HCT116 (cell line): Measurements from ENCODE around the gene CNTNAP5. TPM values are rescaled to one million over a fixed set of nuclear protein-coding genes. Genes with fewer than 3 reads are reported as not detected.

Source experiments
- ATAC-seq: fragments of 200-7000 bp; cut with Tn5 transposase; 2 replicates; pipeline ENCODE4 v1.9.1; 2020; ENCODE audit warnings: mild to moderate bottlenecking, moderate library complexity
- BruUV-seq: library from RNA; stranded (reverse); fragments of 400-500 nt; replicated peaks from 2 replicates; lab custom pipeline; 2021; lab: Mats Ljungman, UMichigan
- CTCF ChIA-PET: fragments of 300-600 bp; sonication (Branson Sonifier 250); formaldehyde crosslinking; loops from one replicate; lab custom pipeline; 2021; ENCODE audit warnings: antibody characterized with exemption; lab: Charles Lee
- POLR2A ChIA-PET: fragments of 300-600, 350-600 bp; sonication (Branson Sonifier 250); formaldehyde crosslinking; loops from one replicate; lab custom pipeline; 2021; ENCODE audit warnings: antibody characterized with exemption; lab: Charles Lee
- RAD21 ChIA-PET, 2 experiments: fragments of 300-600 bp; sonication (Branson Sonifier 250); formaldehyde crosslinking; loops; one replicate each; lab custom pipeline; 2023; ENCODE audit warnings: low total read pairs in 2 of 2; ENCODE audit not compliant: uncharacterized antibody in 2 of 2, unreplicated experiment in 2 of 2, low non-redundant PET in 1 of 2; lab: Charles Lee
- DNase-seq: peaks from one replicate; pipeline ENCODE4 v3.0.0-alpha.2; 2010; ENCODE audit warnings: low read depth, low spot score
- H2AFZ ChIP-seq: fragments of 200-600 bp; shearing (Covaris generic), sonication (generic); 2 replicates; pipeline ENCODE4 v1.6.1; 2017; ENCODE audit warnings: low read depth, mixed run types, mixed read lengths, antibody characterized with exemption, low read length; ENCODE audit not compliant: poor library complexity, severe bottlenecking
- H3K27ac ChIP-seq: 2 replicates; pipeline ENCODE4 v1.5.1; 2012; ENCODE audit warnings: low read depth, low read length
- H3K27me3 ChIP-seq: fragments of 200-600 bp; sonication (generic); 2 replicates; pipeline ENCODE4 v1.6.1; 2016; ENCODE audit warnings: mixed run types, low read length, mixed read lengths; ENCODE audit not compliant: insufficient read depth
- H3K36me3 ChIP-seq, 2 experiments: fragments of 200-500 bp in 1 of 2; fragments of 200-600 bp in 1 of 2; sonication (Bioruptor generic) in 1 of 2; sonication (generic) in 1 of 2; 2 replicates each; pipeline versions ENCODE4 v1.5.1 to v1.6.1; 2014 to 2016; ENCODE audit warnings: low read length in 2 of 2, inconsistent platforms in 1 of 2, mixed read lengths in 1 of 2, mixed run types in 1 of 2; ENCODE audit not compliant: insufficient read depth in 2 of 2, control insufficient read depth in 1 of 2
- H3K4me1 ChIP-seq, 2 experiments: fragments of 200-600 bp in 1 of 2; sonication (generic) in 1 of 2; 2 replicates each; pipeline versions ENCODE4 v1.5.1 to v1.6.1; 2012 to 2017; ENCODE audit warnings: low read length in 2 of 2, inconsistent platforms in 1 of 2, mild to moderate bottlenecking in 1 of 2, mixed read lengths in 1 of 2, mixed run types in 1 of 2, moderate library complexity in 1 of 2; ENCODE audit not compliant: insufficient read depth in 2 of 2, control insufficient read depth in 1 of 2
- H3K4me2 ChIP-seq: fragments of 200-600 bp; sonication (generic); 2 replicates; pipeline ENCODE4 v1.6.1; 2017; ENCODE audit warnings: mixed run types, low read length, mixed read lengths
- H3K4me3 ChIP-seq, 2 experiments: fragments of 200-600 bp in 1 of 2; sonication (generic) in 1 of 2; replicated peaks in 1 of 2; 2 replicates each; pipeline ENCODE4 v1.5.1; 2011 to 2016; ENCODE audit warnings: low read length in 2 of 2, control low read depth in 1 of 2, low read depth in 1 of 2, mild to moderate bottlenecking in 1 of 2, mixed read lengths in 1 of 2, mixed run types in 1 of 2
- H3K79me2 ChIP-seq: fragments of 200-600 bp; sonication (generic); 2 replicates; pipeline ENCODE4 v1.6.1; 2017; ENCODE audit warnings: mild to moderate bottlenecking, mixed run types, low read length, moderate library complexity, mixed read lengths; ENCODE audit not compliant: insufficient read depth
- H3K9ac ChIP-seq: fragments of 200-600 bp; sonication (generic); 2 replicates; pipeline ENCODE4 v1.6.1; 2016; ENCODE audit warnings: low read length, mixed read lengths
- H3K9me2 ChIP-seq: fragments of 200-600 bp; sonication (generic), shearing (Covaris generic); 2 replicates; pipeline ENCODE4 v1.6.1; 2017; ENCODE audit warnings: mixed run types, mild to moderate bottlenecking, moderate library complexity; ENCODE audit not compliant: insufficient read depth
- H3K9me3 ChIP-seq, 2 experiments: fragments of 200-500 bp in 1 of 2; fragments of 200-600 bp in 1 of 2; sonication (Bioruptor generic) in 1 of 2; sonication (generic) in 1 of 2; 2 replicates each; pipeline ENCODE4 v1.6.1; 2014 to 2017; ENCODE audit warnings: low read length in 2 of 2, mixed read lengths in 2 of 2, inconsistent platforms in 1 of 2, low read depth in 1 of 2, mild to moderate bottlenecking in 1 of 2, mixed run types in 1 of 2, moderate library complexity in 1 of 2; ENCODE audit not compliant: control insufficient read depth in 1 of 2, insufficient read depth in 1 of 2
- H4K20me1 ChIP-seq: fragments of 200-600 bp; sonication (generic), shearing (Covaris generic); 2 replicates; pipeline ENCODE4 v1.6.1; 2017; ENCODE audit warnings: mixed run types, mild to moderate bottlenecking, moderate library complexity; ENCODE audit not compliant: insufficient read depth
- CEBPB ChIP-seq: IDR thresholded peaks from 2 replicates; pipeline ENCODE4 v1.6.1; 2012; ENCODE audit warnings: low read depth
- ELF1 ChIP-seq: IDR thresholded peaks from 2 replicates; pipeline ENCODE4 v1.6.1; 2012; ENCODE audit warnings: low read depth, borderline replicate concordance
- EZH2 ChIP-seq: fragments of 200-600 bp; sonication (generic); IDR thresholded peaks from 2 replicates; pipeline ENCODE4 v1.6.1; 2017; ENCODE audit warnings: antibody characterized with exemption, mixed run types
- EZH2phosphoT487 ChIP-seq: fragments of 200-600 bp; IDR thresholded peaks from 2 replicates; pipeline ENCODE4 v1.6.1; 2018; ENCODE audit warnings: antibody characterized with exemption, borderline replicate concordance
- FOSL1 ChIP-seq: IDR thresholded peaks from 2 replicates; pipeline ENCODE4 v1.6.1; 2012; ENCODE audit warnings: low read depth
- JUND ChIP-seq: IDR thresholded peaks from 2 replicates; pipeline ENCODE4 v1.6.1; 2012
- POLR2A ChIP-seq: IDR thresholded peaks from 2 replicates; pipeline ENCODE4 v1.7.0; 2011; ENCODE audit warnings: borderline replicate concordance; ENCODE audit not compliant: insufficient read depth, insufficient read length; ENCODE audit errors: extremely low read depth
- POLR2AphosphoS5 ChIP-seq: IDR thresholded peaks from 2 replicates; pipeline ENCODE4 v1.6.1; 2011; ENCODE audit warnings: mild to moderate bottlenecking, low read depth, low read length, moderate library complexity
- RAD21 ChIP-seq: IDR thresholded peaks from 2 replicates; pipeline ENCODE4 v1.6.1; 2012; ENCODE audit warnings: low read depth, mild to moderate bottlenecking
- SIN3A ChIP-seq: IDR thresholded peaks from 2 replicates; pipeline ENCODE4 v1.6.1; 2012; ENCODE audit warnings: low read depth
- SP1 ChIP-seq: IDR thresholded peaks from 2 replicates; pipeline ENCODE4 v1.6.1; 2012; ENCODE audit warnings: low read depth
- SRF ChIP-seq: IDR thresholded peaks from 2 replicates; pipeline ENCODE4 v1.6.1; 2012; ENCODE audit warnings: low read depth
- TCF7L2 ChIP-seq: IDR thresholded peaks from 2 replicates; pipeline ENCODE4 v1.7.0; 2011; ENCODE audit warnings: borderline replicate concordance, inconsistent platforms; ENCODE audit not compliant: insufficient read depth, insufficient read length; ENCODE audit errors: extremely low read depth
- ZBTB33 ChIP-seq: IDR thresholded peaks from 2 replicates; pipeline ENCODE4 v1.6.1; 2011; ENCODE audit warnings: mild to moderate bottlenecking, low read length, moderate library complexity; ENCODE audit not compliant: insufficient replicate concordance; ENCODE audit errors: extremely low read depth
- ZFX ChIP-seq: fragments of 450-650 bp; IDR thresholded peaks from 2 replicates; pipeline ENCODE4 v1.6.1; 2017
- ZNF274 ChIP-seq: fragments of 200-500 bp; sonication (Bioruptor generic); IDR thresholded peaks from 2 replicates; pipeline ENCODE4 v1.6.1; 2014; ENCODE audit warnings: mild to moderate bottlenecking, low read depth, low read length, inconsistent platforms
- intact Hi-C: fragments of 100-400 bp; cut with micrococcal nuclease; formaldehyde crosslinking; loops from 2 replicates; pipeline ENCODE4 v1.10.0; 2022
- total RNA-seq: library from RNA; stranded (reverse); gene quantifications from one replicate; pipeline ENCODE4 v1.2.1, GENCODE V29; 2021; ENCODE audit not compliant: unreplicated experiment
- TF ChIP-seq, protein P1 (sequence below), 3 experiments: fragments of 200-600 bp in 1 of 3; sonication (generic) in 1 of 3; IDR thresholded peaks in 2 of 3; conservative IDR thresholded peaks in 1 of 3; 2 replicates each; pipeline ENCODE4 v1.5.1; 2012 to 2017; ENCODE audit warnings: low read depth in 2 of 3, low read length in 2 of 3, antibody characterized with exemption in 1 of 3, borderline replicate concordance in 1 of 3, control low read depth in 1 of 3, mild to moderate bottlenecking in 1 of 3, mixed read lengths in 1 of 3, mixed run types in 1 of 3, moderate library complexity in 1 of 3; ENCODE audit not compliant: insufficient read depth in 1 of 3
- TF ChIP-seq, protein P2 (sequence below): IDR thresholded peaks from 2 replicates; pipeline ENCODE4 v1.6.1; 2012
- TF ChIP-seq, protein P3 (sequence below): IDR thresholded peaks from 2 replicates; pipeline ENCODE4 v1.6.1; 2012; ENCODE audit warnings: low read depth

Gene CNTNAP5
- total RNA-seq, 1 experiment from 2014 or later = not detected

DNA sequence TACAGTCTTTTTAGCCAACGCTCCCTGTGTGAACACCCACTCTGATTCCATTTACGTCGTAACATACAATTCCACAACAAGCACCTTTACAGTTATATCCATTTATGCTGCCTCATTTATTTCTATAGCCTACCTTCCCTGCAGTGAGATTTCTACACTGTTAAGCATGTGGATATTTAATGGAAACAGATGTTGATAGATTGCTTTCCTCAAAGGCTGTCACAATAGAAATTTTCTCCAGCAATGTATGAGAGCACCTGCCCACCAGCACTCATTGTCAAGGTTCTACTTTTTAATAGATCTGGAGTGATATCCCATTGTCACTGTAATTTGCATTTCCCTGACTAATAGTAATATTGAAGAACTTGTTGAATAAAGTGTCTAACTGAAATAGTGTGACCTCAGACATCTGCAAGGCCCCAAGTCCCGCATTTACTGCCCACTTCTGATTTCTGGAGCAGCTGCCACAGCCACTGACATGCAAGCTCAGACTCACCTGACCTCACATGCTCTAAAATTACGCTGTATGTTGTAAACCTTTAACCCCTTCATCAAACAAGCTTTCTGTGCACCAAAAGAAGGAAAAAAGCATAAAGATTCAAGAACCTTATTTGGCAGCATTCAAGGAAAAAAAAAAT lies 295.1 kb downstream of the CNTNAP5 start:
- Histone ChIP-seq H3K4me3 (no peak overlapping the region), H3K4me1 (no peaks in the 10 kb centered on the region), H3K79me2 (no peaks in the 10 kb centered on the region), H3K27me3 (no peaks in the 10 kb centered on the region), H3K9me2 (no peaks in the 10 kb centered on the region), H3K9me3 (peaks cover 0 to 23% of the 10 kb centered on the region in 2 experiments; a peak in 2 of 4 replicates), H2AFZ (no peak overlapping the region), H3K27ac (no peak overlapping the region), H4K20me1 (no peaks in the 10 kb centered on the region), H3K4me2 (no peak overlapping the region), H3K9ac (no peak overlapping the region), H3K36me3 (no peaks in the 10 kb centered on the region)
- BruUV-seq = no TSS peak
- no peak for ATAC-seq
- no peak for DNase-seq
- POLR2A ChIA-PET = no interaction called here
- intact Hi-C loops = no loop called here
- CTCF ChIA-PET = no interaction called here
- RAD21 ChIA-PET = no interaction called here
- TF ChIP-seq SIN3A = no peak
- TF ChIP-seq EZH2phosphoT487 = no peak
- no peak for TF ChIP-seq ZBTB33
- no peak for TF ChIP-seq ZFX
- TF ChIP-seq SP1 = no peak
- TF ChIP-seq, protein P1, sequence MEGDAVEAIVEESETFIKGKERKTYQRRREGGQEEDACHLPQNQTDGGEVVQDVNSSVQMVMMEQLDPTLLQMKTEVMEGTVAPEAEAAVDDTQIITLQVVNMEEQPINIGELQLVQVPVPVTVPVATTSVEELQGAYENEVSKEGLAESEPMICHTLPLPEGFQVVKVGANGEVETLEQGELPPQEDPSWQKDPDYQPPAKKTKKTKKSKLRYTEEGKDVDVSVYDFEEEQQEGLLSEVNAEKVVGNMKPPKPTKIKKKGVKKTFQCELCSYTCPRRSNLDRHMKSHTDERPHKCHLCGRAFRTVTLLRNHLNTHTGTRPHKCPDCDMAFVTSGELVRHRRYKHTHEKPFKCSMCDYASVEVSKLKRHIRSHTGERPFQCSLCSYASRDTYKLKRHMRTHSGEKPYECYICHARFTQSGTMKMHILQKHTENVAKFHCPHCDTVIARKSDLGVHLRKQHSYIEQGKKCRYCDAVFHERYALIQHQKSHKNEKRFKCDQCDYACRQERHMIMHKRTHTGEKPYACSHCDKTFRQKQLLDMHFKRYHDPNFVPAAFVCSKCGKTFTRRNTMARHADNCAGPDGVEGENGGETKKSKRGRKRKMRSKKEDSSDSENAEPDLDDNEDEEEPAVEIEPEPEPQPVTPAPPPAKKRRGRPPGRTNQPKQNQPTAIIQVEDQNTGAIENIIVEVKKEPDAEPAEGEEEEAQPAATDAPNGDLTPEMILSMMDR (IDR thresholded peaks at IDR 0.05 in 2 of 3, conservative IDR thresholded peaks at IDR 0.05 in 1 of 3; ENCODE audit: borderline replicate concordance in 1 of 3, insufficient read depth in 1 of 3, low read depth in 2 of 3, low read length in 2 of 3) = no peak
- TF ChIP-seq RAD21 = no peak
- no peak for TF ChIP-seq POLR2AphosphoS5
- TF ChIP-seq TCF7L2 = no peak
- TF ChIP-seq JUND = no peak
- no peak for TF ChIP-seq CEBPB
- TF ChIP-seq FOSL1 = no peak
- no peak for TF ChIP-seq ELF1
- TF ChIP-seq, protein P2, sequence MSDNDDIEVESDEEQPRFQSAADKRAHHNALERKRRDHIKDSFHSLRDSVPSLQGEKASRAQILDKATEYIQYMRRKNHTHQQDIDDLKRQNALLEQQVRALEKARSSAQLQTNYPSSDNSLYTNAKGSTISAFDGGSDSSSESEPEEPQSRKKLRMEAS = no peak
- TF ChIP-seq ZNF274 = no peak
- TF ChIP-seq SRF = no peak
- no peak for TF ChIP-seq EZH2
- TF ChIP-seq POLR2A = no peak
- TF ChIP-seq, protein P3, sequence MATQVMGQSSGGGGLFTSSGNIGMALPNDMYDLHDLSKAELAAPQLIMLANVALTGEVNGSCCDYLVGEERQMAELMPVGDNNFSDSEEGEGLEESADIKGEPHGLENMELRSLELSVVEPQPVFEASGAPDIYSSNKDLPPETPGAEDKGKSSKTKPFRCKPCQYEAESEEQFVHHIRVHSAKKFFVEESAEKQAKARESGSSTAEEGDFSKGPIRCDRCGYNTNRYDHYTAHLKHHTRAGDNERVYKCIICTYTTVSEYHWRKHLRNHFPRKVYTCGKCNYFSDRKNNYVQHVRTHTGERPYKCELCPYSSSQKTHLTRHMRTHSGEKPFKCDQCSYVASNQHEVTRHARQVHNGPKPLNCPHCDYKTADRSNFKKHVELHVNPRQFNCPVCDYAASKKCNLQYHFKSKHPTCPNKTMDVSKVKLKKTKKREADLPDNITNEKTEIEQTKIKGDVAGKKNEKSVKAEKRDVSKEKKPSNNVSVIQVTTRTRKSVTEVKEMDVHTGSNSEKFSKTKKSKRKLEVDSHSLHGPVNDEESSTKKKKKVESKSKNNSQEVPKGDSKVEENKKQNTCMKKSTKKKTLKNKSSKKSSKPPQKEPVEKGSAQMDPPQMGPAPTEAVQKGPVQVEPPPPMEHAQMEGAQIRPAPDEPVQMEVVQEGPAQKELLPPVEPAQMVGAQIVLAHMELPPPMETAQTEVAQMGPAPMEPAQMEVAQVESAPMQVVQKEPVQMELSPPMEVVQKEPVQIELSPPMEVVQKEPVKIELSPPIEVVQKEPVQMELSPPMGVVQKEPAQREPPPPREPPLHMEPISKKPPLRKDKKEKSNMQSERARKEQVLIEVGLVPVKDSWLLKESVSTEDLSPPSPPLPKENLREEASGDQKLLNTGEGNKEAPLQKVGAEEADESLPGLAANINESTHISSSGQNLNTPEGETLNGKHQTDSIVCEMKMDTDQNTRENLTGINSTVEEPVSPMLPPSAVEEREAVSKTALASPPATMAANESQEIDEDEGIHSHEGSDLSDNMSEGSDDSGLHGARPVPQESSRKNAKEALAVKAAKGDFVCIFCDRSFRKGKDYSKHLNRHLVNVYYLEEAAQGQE = no peak
